HepG2 (cell line): ENCODE data around the gene CRYZL1. TPM values are rescaled to one million over a fixed set of nuclear protein-coding genes. Genes with fewer than 3 reads are reported as not detected.

Experiments
- ATAC-seq: fragments of 200-7000 bp; cut with Tn5 transposase; 3 replicates; pipeline ENCODE4 v1.9.1; 2020; ENCODE audit warnings: mild to moderate bottlenecking, moderate library complexity
- BruUV-seq: library from RNA; stranded (reverse); fragments of 400-500 nt; replicated peaks from 2 replicates; lab custom pipeline; 2021; lab: Mats Ljungman, UMichigan
- CTCF ChIA-PET: fragments of 300-600 bp; formaldehyde crosslinking; extraction: SDS; loops from one replicate; lab custom pipeline; 2021; ENCODE audit warnings: low total read pairs, inconsistent platforms, low intra/inter-chr PET ratio; lab: Yijun Ruan, JAX
- POLR2A ChIA-PET: fragments of 350-600 bp; sonication (Branson Sonifier 250); formaldehyde crosslinking; loops from one replicate; lab custom pipeline; 2020; ENCODE audit warnings: antibody characterized with exemption, inconsistent platforms; lab: Yijun Ruan, JAX
- DNase-seq: peaks from one replicate; pipeline ENCODE4 v3.0.0-alpha.2; 2015; ENCODE audit warnings: low spot score
- FAIRE-seq: peaks from 3 replicates; lab custom pipeline; 2011; peaks lifted over from hg19 to GRCh38; lab: Jason Lieb, UNC
- H2AFZ ChIP-seq: one replicate; pipeline ENCODE4 v1.6.1; 2011; ENCODE audit warnings: low read length, inconsistent platforms
- H3K27ac ChIP-seq: fragments of 300-600 bp; 3 replicates; pipeline ENCODE4 v1.8.0; 2011; ENCODE audit warnings: mixed run types, mild to moderate bottlenecking, mixed read lengths, low read length, inconsistent platforms; ENCODE audit not compliant: insufficient read depth; ENCODE audit errors: extremely low read length
- H3K27me3 ChIP-seq, 2 experiments: fragments of 200-600 bp in 1 of 2; 2 replicates in 1 of 2; 3 replicates in 1 of 2; pipeline versions ENCODE4 v1.6.0 to v1.8.0; 2011; ENCODE audit warnings: low read length in 2 of 2, mild to moderate bottlenecking in 2 of 2, moderate library complexity in 2 of 2, inconsistent platforms in 1 of 2; ENCODE audit not compliant: insufficient read depth in 2 of 2, control insufficient read depth in 1 of 2
- H3K36me3 ChIP-seq, 2 experiments: fragments of 200-600 bp in 1 of 2; replicated peaks in 1 of 2; 2 replicates in 1 of 2; 3 replicates in 1 of 2; pipeline versions ENCODE4 v1.5.1 to v1.8.0; 2011; ENCODE audit warnings: low read length in 2 of 2, inconsistent platforms in 1 of 2; ENCODE audit not compliant: insufficient read depth in 2 of 2, control insufficient read depth in 1 of 2
- H3K4me1 ChIP-seq: 2 replicates; pipeline ENCODE4 v1.5.1; 2012; ENCODE audit warnings: low read length, inconsistent platforms; ENCODE audit not compliant: insufficient read depth
- H3K4me2 ChIP-seq: 2 replicates; pipeline ENCODE4 v1.6.0; 2011; ENCODE audit warnings: low read depth, low read length, inconsistent platforms
- H3K4me3 ChIP-seq, 3 experiments: fragments of 200-600 bp in 1 of 3; sonication (generic), shearing (Covaris generic) in 1 of 3; replicated peaks in 1 of 3; 2 replicates each; pipeline ENCODE4 v1.5.1; 2011 to 2016; ENCODE audit warnings: low read length in 3 of 3, inconsistent platforms in 2 of 3, low read depth in 2 of 3, mild to moderate bottlenecking in 2 of 3, control low read depth in 1 of 3, mixed read lengths in 1 of 3; ENCODE audit not compliant: insufficient read depth in 1 of 3
- H3K79me2 ChIP-seq: one replicate; pipeline ENCODE4 v1.6.1; 2011; ENCODE audit warnings: low read length, inconsistent platforms; ENCODE audit not compliant: insufficient read depth
- H3K9ac ChIP-seq: 2 replicates; pipeline ENCODE4 v1.6.0; 2011; ENCODE audit warnings: mild to moderate bottlenecking, low read depth, low read length, inconsistent platforms; ENCODE audit not compliant: insufficient read depth
- H3K9me3 ChIP-seq: 2 replicates; pipeline ENCODE4 v1.5.1; 2012; ENCODE audit warnings: mild to moderate bottlenecking, low read length
- H4K20me1 ChIP-seq: 2 replicates; pipeline ENCODE4 v1.6.0; 2011; ENCODE audit warnings: inconsistent platforms, mild to moderate bottlenecking, low read length, moderate library complexity; ENCODE audit not compliant: insufficient read depth
- DR1 ChIP-seq: sonication (generic); formaldehyde crosslinking; IDR thresholded peaks from 2 replicates; pipeline ENCODE4 v1.8.0; 2021; ENCODE audit warnings: mild to moderate bottlenecking, missing genetic modification reagents, inconsistent platforms
- GATAD2A ChIP-seq: IDR thresholded peaks from 2 replicates; pipeline ENCODE4 v1.6.1; 2016
- GFI1 ChIP-seq: sonication (generic); formaldehyde crosslinking; IDR thresholded peaks from 2 replicates; pipeline ENCODE4 v1.5.0; 2020; ENCODE audit warnings: missing genetic modification reagents, mild to moderate bottlenecking, borderline replicate concordance
- HOXA9 ChIP-seq: sonication (generic); formaldehyde crosslinking; IDR thresholded peaks from 2 replicates; pipeline ENCODE4 v1.8.1; 2022; ENCODE audit warnings: missing genetic modification reagents, mild to moderate bottlenecking, moderate library complexity, borderline replicate concordance
- MTF2 ChIP-seq: sonication (generic); formaldehyde crosslinking; IDR thresholded peaks from 2 replicates; pipeline ENCODE4 v1.5.0; 2020; ENCODE audit warnings: missing genetic modification reagents, borderline replicate concordance
- ZKSCAN5 ChIP-seq: sonication (generic); formaldehyde crosslinking; IDR thresholded peaks from 2 replicates; pipeline ENCODE4 v1.5.1; 2020; ENCODE audit warnings: mild to moderate bottlenecking, missing genetic modification reagents
- ZNF550 ChIP-seq: sonication (generic); formaldehyde crosslinking; IDR thresholded peaks from 2 replicates; pipeline ENCODE4 v1.4.0; 2020; ENCODE audit warnings: mild to moderate bottlenecking, missing genetic modification reagents, borderline replicate concordance
- ZNF614 ChIP-seq: IDR thresholded peaks from 2 replicates; pipeline ENCODE4 v1.6.1; 2018; ENCODE audit warnings: missing biosample characterization, missing genetic modification reagents, inconsistent platforms, borderline replicate concordance
- ZNF879 ChIP-seq: sonication (generic); formaldehyde crosslinking; IDR thresholded peaks from 2 replicates; pipeline ENCODE4 v1.8.1; 2023; ENCODE audit warnings: missing genetic modification reagents
- WGBS: methylation state at CpG from one replicate; pipeline ENCODE4 v1.1.6; 2017; ENCODE audit warnings: low lambda C conversion rate; 5-methylcytosine and 5-hydroxymethylcytosine counted together
- in situ Hi-C: cut with HindIII; loops from 2 replicates; pipeline ENCODE4 v1.10.0; 2017; ENCODE audit warnings: low pct_unique_long_range_greater_than_20kb; ENCODE audit not compliant: extremely low pct_ligation_motif_present
- intact Hi-C: fragments of 100-400 bp; cut with micrococcal nuclease; formaldehyde crosslinking; loops from one replicate; pipeline ENCODE4 v1.10.0; 2022; ENCODE audit not compliant: unreplicated experiment
- polyA plus RNA-seq, 8 experiments: library from polyadenylated mRNA; depleted of rRNA in 3 of 8; stranded (reverse) in 7 of 8; unstranded in 1 of 8; fragments of >200 nt; fragmentation: Illumina TruSeq in 4 of 8; extraction: Trizol in 4 of 8; gene quantifications; 2 replicates each; pipeline versions ENCODE4 v1.2.1 to v1.2.3, GENCODE V29; 2011 to 2016; ENCODE audit warnings: low read depth in 4 of 8, missing spikeins in 1 of 8, mixed read lengths in 1 of 8; ENCODE audit not compliant: insufficient read depth in 1 of 8
- total RNA-seq, 5 experiments: library from RNA; depleted of rRNA; stranded (reverse); fragments of >200 nt; fragmentation: Illumina TruSeq; extraction: Trizol; gene quantifications; 2 replicates each; pipeline ENCODE4 v1.2.3, GENCODE V29; 2016; ENCODE audit warnings: low read depth in 1 of 5
- TF ChIP-seq, protein P1 (sequence below): sonication (generic); formaldehyde crosslinking; IDR thresholded peaks from 2 replicates; pipeline ENCODE4 v1.8.1; 2023; ENCODE audit warnings: mild to moderate bottlenecking, missing genetic modification reagents
- TF ChIP-seq, protein P2 (sequence below): sonication (generic); formaldehyde crosslinking; IDR thresholded peaks from 2 replicates; pipeline ENCODE4 v1.5.0; 2020; ENCODE audit warnings: missing genetic modification reagents

CRYZL1 gene
- total and polyA plus RNA-seq, 2 of the 13 experiments (the other 11 are each of a cell fraction or from before 2014, with no cell fraction given): 20.3 to 27.7 TPM

DNA sequence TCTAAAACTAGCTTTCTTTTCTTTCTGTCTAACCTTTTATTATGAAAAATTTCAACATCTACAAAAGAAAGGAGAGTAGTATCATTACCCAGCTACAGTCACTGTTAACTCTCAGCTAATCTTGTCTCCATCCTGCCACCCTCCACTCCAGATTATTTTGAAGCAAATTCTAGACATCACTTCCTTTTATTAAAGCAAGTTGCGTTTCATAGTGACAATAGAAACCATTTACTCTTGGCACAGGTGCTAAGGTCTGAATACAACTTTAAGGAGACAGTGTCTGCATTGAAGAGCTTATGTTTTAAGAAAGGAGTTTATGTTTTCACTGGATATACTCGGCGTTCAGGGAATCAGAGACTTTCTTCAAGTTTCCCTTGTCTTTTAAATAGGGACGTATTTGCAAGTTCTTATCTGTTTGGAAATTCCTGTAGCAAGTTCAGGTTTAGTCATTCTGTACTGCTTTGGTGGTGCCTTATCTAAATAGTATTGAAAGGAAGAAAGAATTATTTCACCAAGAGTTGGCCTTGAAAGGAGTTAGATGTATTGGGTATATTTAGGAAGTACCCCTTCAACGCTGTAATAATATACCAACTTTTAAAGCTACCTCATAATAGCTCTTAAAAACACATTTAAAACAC, 43.5 kb upstream of the CRYZL1 start:
- intact Hi-C loops (loop anchor here (2.0 kb wide), 1 partner anchor 42 kb away; the partner anchor contains the start of gene ITSN1), in situ Hi-C loops (no loop called here)
- H3K27ac ChIP-seq: peak overlapping the region; percentile 45
- peak overlapping the region in 2 of 3 experiments; percentile 13 to 37; a peak in 2 of 6 replicates for H3K4me3 ChIP-seq
- peaks cover 74% of the 10 kb centered on the region for H3K4me1 ChIP-seq
- H3K79me2 ChIP-seq: peaks cover 42% of the 10 kb centered on the region
- TF ChIP-seq ZNF614 (CRISPR knock-in tag) (no peak), ZKSCAN5 (CRISPR knock-in tag) (no peak), GATAD2A (peak; percentile 2; the same call in 1 of the 2 replicates), MTF2 (CRISPR knock-in tag) (no peak), DR1 (CRISPR knock-in tag) (no peak), ZNF550 (CRISPR knock-in tag) (no peak), HOXA9 (CRISPR knock-in tag) (no peak), GFI1 (CRISPR knock-in tag) (0 out of 2 replicates have a peak, but pooled peaks have one; percentile 12), ZNF879 (CRISPR knock-in tag) (no peak)
- TF ChIP-seq, protein P1, sequence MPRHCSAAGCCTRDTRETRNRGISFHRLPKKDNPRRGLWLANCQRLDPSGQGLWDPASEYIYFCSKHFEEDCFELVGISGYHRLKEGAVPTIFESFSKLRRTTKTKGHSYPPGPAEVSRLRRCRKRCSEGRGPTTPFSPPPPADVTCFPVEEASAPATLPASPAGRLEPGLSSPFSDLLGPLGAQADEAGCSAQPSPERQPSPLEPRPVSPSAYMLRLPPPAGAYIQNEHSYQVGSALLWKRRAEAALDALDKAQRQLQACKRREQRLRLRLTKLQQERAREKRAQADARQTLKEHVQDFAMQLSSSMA (CRISPR knock-in tag): no peak
- TF ChIP-seq, protein P2, sequence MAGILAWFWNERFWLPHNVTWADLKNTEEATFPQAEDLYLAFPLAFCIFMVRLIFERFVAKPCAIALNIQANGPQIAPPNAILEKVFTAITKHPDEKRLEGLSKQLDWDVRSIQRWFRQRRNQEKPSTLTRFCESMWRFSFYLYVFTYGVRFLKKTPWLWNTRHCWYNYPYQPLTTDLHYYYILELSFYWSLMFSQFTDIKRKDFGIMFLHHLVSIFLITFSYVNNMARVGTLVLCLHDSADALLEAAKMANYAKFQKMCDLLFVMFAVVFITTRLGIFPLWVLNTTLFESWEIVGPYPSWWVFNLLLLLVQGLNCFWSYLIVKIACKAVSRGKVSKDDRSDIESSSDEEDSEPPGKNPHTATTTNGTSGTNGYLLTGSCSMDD (CRISPR knock-in tag): no peak
- H3K4me2 ChIP-seq: peak overlapping the region; percentile 46
- DNase-seq: peak; percentile 19
- BruUV-seq: no TSS peak
- H4K20me1 ChIP-seq: peaks cover 17% of the 10 kb centered on the region
- ChIA-PET CTCF (no interaction called here), POLR2A (interaction anchor here (1.1 to 1.2 kb wide), 2 partner anchors 34 to 41 kb away, joined by 3 read pairs; no protein-coding TSS in a partner anchor)
- peak; percentile 29; the same call in 1 of the 3 replicates for ATAC-seq
- H3K27me3 ChIP-seq: no peaks in the 10 kb centered on the region
- no peak overlapping the region for H3K9ac ChIP-seq
- no peak for FAIRE-seq
- WGBS: 39% methylated on average over 5 of the region's 5 CpGs
- no peaks in the 10 kb centered on the region for H3K9me3 ChIP-seq
- H3K36me3 ChIP-seq: no peaks in the 10 kb centered on the region
- no peak overlapping the region for H2AFZ ChIP-seq
